ENCODE measurements around the gene NEK9.

DNA sequence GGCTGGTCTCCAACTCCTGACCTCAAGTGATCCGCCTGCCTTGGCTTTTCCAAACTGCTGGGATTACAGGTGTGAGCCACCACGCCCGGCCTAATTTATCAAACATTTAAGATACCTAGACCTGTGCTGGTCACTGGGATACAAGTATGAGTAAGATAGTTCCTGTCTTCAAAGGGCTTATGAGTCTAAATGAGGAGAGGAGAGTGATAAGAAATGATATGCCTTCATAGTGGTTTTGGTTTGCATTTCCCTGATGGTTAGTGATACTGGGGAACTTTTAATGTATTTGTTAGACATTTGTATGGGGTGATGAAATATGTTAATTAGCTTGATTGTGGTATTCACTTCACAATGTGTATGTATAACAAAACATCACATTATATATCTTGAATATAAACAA is 28.3 kb upstream of the NEK9 start:
- TF ChIP-seq CTCF (IDR thresholded peaks at IDR 0.05): no peak
- no peak for TF ChIP-seq EZH2 (IDR thresholded peaks at IDR 0.05)

Data from neural progenitor cell (in vitro differentiated cells).